22Rv1 (cell line): ENCODE data around the gene FOXP1.

Experiments
- ZFX ChIP-seq: fragments of 450-650 bp; IDR thresholded peaks from 2 replicates; pipeline ENCODE4 v1.6.1; 2017; ENCODE audit warnings: antibody characterized with exemption, borderline replicate concordance
- TF ChIP-seq, protein P1 (sequence below): fragments of 450-650 bp; IDR thresholded peaks from 2 replicates; pipeline ENCODE4 v1.5.1; 2017; ENCODE audit warnings: mild to moderate bottlenecking

DNA sequence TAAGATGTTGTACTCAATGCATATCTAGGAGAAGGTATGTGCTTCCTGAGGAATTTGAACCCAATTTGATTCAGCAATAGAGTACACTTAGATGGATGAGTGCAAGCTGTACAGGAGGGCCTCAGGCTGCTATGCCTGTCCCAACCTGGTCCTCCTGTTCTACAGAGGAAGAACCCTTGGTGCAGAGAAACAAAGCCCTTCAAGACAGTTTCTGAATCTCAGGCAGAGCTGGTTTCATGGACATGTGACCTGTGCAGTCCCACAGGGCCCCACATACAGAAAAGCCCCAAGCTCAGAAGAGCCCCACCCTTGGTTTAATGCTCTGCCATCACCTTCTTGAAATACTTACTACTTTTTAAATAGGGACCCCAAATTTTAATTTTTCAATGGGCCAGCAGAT, 15.3 kb downstream of the FOXP1 start:
- TF ChIP-seq, protein P1, sequence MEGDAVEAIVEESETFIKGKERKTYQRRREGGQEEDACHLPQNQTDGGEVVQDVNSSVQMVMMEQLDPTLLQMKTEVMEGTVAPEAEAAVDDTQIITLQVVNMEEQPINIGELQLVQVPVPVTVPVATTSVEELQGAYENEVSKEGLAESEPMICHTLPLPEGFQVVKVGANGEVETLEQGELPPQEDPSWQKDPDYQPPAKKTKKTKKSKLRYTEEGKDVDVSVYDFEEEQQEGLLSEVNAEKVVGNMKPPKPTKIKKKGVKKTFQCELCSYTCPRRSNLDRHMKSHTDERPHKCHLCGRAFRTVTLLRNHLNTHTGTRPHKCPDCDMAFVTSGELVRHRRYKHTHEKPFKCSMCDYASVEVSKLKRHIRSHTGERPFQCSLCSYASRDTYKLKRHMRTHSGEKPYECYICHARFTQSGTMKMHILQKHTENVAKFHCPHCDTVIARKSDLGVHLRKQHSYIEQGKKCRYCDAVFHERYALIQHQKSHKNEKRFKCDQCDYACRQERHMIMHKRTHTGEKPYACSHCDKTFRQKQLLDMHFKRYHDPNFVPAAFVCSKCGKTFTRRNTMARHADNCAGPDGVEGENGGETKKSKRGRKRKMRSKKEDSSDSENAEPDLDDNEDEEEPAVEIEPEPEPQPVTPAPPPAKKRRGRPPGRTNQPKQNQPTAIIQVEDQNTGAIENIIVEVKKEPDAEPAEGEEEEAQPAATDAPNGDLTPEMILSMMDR = no peak
- TF ChIP-seq ZFX = no peak
